Loucy (cell line): Measurements from ENCODE around the gene RAB35.

Experiments used
- EZH2phosphoT487 ChIP-seq: fragments of 200-600 bp; IDR thresholded peaks from 2 replicates; pipeline ENCODE4 v1.6.1; 2018; ENCODE audit warnings: antibody characterized with exemption, mild to moderate bottlenecking, moderate library complexity, borderline replicate concordance
- TF ChIP-seq, protein P1 (sequence below): fragments of 200-600 bp; sonication (generic); conservative IDR thresholded peaks from 2 replicates; pipeline ENCODE4 v1.5.1; 2014; ENCODE audit warnings: mild to moderate bottlenecking, antibody characterized with exemption, low read length

DNA sequence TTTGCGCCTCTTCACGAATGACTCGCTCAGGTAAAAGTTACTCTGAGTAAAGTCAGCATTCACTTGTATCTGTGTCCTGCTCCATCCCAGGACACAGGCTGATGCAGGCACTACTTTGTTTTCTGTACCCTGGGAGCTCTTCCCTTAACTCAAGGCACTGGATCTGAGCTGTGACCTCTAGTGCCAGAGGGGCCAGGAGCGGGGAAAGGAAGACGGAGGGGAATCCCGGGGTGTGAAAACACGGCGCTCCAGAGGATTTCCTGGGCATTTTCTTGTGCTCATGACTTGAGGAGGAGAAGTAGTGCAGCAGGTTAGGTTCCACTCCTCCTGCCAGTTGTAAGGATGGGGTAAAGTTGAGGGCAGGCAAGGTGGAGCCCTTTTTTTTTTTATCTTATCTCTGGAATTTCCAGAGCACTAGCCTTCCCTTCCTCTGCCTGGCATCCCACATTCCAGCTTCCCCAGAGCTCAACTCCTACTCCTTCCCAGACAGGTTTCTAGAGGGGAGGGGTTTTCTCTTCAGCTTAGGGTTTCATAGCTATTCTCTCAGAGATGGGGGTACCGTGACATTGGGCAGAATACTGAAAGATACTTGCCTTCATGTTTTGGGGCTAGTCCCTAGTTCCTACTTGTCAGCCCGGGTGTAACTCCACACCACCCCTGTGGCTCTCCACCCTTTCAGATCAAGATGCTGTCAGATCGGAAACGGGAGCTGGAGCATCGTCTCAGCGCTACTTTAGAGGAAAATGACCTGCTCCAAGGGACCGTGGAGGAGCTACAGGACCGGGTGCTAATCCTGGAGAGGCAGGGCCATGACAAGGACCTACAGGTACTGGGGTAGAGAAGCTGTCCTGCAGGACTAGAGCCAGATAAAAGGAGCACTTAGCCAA lies 52.3 kb downstream of the RAB35 start:
- TF ChIP-seq, protein P1, sequence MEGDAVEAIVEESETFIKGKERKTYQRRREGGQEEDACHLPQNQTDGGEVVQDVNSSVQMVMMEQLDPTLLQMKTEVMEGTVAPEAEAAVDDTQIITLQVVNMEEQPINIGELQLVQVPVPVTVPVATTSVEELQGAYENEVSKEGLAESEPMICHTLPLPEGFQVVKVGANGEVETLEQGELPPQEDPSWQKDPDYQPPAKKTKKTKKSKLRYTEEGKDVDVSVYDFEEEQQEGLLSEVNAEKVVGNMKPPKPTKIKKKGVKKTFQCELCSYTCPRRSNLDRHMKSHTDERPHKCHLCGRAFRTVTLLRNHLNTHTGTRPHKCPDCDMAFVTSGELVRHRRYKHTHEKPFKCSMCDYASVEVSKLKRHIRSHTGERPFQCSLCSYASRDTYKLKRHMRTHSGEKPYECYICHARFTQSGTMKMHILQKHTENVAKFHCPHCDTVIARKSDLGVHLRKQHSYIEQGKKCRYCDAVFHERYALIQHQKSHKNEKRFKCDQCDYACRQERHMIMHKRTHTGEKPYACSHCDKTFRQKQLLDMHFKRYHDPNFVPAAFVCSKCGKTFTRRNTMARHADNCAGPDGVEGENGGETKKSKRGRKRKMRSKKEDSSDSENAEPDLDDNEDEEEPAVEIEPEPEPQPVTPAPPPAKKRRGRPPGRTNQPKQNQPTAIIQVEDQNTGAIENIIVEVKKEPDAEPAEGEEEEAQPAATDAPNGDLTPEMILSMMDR: no peak
- no peak for TF ChIP-seq EZH2phosphoT487
